ENCODE measurements around the gene PABPN1. TPM values are rescaled to one million over a fixed set of nuclear protein-coding genes. Genes with fewer than 3 reads are reported as not detected.

The PABPN1 gene
- total and polyA plus RNA-seq, 2 of the 13 experiments (the other 11 are each of a cell fraction or from before 2014, with no cell fraction given): 233 to 524 TPM

- no peak for TF ChIP-seq ZNF704 (CRISPR knock-in tag; IDR thresholded peaks at IDR 0.05; ENCODE audit: borderline replicate concordance)
- TF ChIP-seq CBFB (CRISPR knock-in tag; IDR thresholded peaks at IDR 0.05): no peak
- TF ChIP-seq ZNF574 (CRISPR knock-in tag; IDR thresholded peaks at IDR 0.05): no peak
- no peak for TF ChIP-seq SSRP1 (CRISPR knock-in tag; IDR thresholded peaks at IDR 0.05)
- TF ChIP-seq ZNF597 (CRISPR knock-in tag; IDR thresholded peaks at IDR 0.05): no peak
- no peak for TF ChIP-seq ZNF556 (CRISPR knock-in tag; IDR thresholded peaks at IDR 0.05; ENCODE audit: borderline replicate concordance)
- no peak for TF ChIP-seq ZNF281 (CRISPR knock-in tag; IDR thresholded peaks at IDR 0.05; ENCODE audit: borderline replicate concordance)
- no peak for TF ChIP-seq ARID3A (IDR thresholded peaks at IDR 0.05; ENCODE audit: low read depth, low read length)
- TF ChIP-seq ETS1 (CRISPR knock-in tag; IDR thresholded peaks at IDR 0.05): no peak
- TF ChIP-seq HOMEZ (CRISPR knock-in tag; IDR thresholded peaks at IDR 0.05; ENCODE audit: low read depth): 0 out of 2 replicates have a peak, but pooled peaks have one; percentile 20
- no peak for TF ChIP-seq ZNF451 (CRISPR knock-in tag; IDR thresholded peaks at IDR 0.05)
- no peak for TF ChIP-seq ZNF883 (CRISPR knock-in tag; IDR thresholded peaks at IDR 0.05; ENCODE audit: not compliant biosample characterization)
- TF ChIP-seq ZNF224 (CRISPR knock-in tag; IDR thresholded peaks at IDR 0.05): no peak
- TF ChIP-seq ZNF552 (CRISPR knock-in tag; IDR thresholded peaks at IDR 0.05; ENCODE audit: borderline replicate concordance): no peak
Observed at GRCh38 chr14:23307687-23308644, 13.3 kb upstream of the PABPN1 start (continued).
